22Rv1 (cell line): ENCODE measurements around the gene CHRNA4.

Experiments
- H3K27ac ChIP-seq: fragments of 450-650 bp; 2 replicates; pipeline ENCODE4 v1.5.1; 2017
- ZFX ChIP-seq: fragments of 450-650 bp; IDR thresholded peaks from 2 replicates; pipeline ENCODE4 v1.6.1; 2017; ENCODE audit warnings: antibody characterized with exemption, borderline replicate concordance
- TF ChIP-seq, protein P1 (sequence below): fragments of 450-650 bp; IDR thresholded peaks from 2 replicates; pipeline ENCODE4 v1.5.1; 2017; ENCODE audit warnings: mild to moderate bottlenecking

The CHRNA4 gene

GRCh38 chr20:63354636-63355350 is 6.4 kb downstream of the CHRNA4 start:
- TF ChIP-seq, protein P1, sequence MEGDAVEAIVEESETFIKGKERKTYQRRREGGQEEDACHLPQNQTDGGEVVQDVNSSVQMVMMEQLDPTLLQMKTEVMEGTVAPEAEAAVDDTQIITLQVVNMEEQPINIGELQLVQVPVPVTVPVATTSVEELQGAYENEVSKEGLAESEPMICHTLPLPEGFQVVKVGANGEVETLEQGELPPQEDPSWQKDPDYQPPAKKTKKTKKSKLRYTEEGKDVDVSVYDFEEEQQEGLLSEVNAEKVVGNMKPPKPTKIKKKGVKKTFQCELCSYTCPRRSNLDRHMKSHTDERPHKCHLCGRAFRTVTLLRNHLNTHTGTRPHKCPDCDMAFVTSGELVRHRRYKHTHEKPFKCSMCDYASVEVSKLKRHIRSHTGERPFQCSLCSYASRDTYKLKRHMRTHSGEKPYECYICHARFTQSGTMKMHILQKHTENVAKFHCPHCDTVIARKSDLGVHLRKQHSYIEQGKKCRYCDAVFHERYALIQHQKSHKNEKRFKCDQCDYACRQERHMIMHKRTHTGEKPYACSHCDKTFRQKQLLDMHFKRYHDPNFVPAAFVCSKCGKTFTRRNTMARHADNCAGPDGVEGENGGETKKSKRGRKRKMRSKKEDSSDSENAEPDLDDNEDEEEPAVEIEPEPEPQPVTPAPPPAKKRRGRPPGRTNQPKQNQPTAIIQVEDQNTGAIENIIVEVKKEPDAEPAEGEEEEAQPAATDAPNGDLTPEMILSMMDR: no peak
- no peak for TF ChIP-seq ZFX
- H3K27ac ChIP-seq: no peak overlapping the region

DNA sequence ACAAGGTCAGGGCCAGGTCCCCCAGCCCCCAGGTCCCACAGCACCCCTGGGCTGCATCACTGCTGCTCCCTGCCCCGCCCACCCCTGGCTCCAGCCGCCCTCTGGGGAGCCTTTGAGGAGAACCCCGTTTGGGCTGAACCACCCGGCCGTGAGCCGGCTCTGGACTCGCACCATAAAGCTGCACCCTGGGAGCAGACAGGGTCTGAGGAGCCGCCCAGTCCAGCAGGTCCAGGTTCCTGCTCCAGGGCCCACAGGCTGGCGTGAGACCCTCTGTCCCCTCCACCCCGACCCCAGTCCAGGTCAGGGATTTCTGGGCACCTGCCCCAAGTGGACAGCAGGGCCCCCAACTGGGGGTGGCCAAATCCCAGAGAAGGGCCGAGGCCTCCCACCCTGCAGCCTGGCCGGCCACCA is 8.3 kb downstream of the CHRNA4 start:
- H3K27ac ChIP-seq: no peak overlapping the region
- TF ChIP-seq, protein P1: no peak
- no peak for TF ChIP-seq ZFX

GRCh38 chr20:63351811-63352591 is 9.1 kb downstream of the CHRNA4 start:
- TF ChIP-seq, protein P1: no peak
- no peak for TF ChIP-seq ZFX
- no peak overlapping the region for H3K27ac ChIP-seq

DNA sequence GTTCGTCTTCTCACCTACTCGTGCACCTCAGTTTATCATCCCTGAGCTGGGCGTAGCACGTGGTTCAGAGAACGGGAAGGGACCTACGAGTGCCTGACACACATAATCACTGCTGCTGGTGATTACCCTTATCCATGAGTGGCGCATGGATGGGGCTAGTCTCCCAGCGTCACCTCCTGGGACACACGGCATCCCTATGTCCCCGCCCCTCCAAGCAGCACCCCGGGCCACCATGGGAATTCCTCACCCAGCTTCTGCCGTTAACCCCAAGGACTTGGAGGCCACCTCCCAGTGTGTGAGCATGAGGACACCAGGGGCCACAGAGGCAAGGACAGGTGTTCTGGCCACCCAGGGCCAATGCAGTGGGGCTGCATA is 9.8 kb downstream of the CHRNA4 start:
- no peak overlapping the region for H3K27ac ChIP-seq
- no peak for TF ChIP-seq ZFX
- TF ChIP-seq, protein P1: no peak

- TF ChIP-seq, protein P1: no peak
- TF ChIP-seq ZFX: no peak
- no peak overlapping the region for H3K27ac ChIP-seq
These were observed 10.4 kb downstream of the CHRNA4 start for GRCh38 chr20:63350597-63351325.

GRCh38 chr20:63350196-63350595 is 11.0 kb downstream of the CHRNA4 start:
- no peak for TF ChIP-seq ZFX
- TF ChIP-seq, protein P1: no peak
- H3K27ac ChIP-seq: no peak overlapping the region

DNA sequence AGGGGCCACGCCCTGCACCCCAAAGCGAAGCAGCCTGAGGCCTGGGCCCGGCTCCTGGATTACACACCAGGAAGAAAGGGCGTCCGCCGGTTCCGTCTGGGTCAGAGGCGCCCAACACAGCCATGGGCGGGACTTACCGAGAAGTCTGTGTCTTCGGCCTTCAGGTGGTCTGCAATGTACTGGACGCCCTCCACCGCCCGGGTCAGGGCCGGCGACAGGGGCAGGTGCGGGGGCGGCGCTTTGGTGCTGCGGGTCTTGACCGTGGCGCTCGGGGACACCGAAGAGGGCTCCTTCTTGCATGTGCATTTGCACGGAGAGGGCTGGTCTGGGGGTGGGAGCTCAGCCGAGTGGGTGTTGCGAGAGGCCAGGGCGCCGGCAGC is 11.6 kb downstream of the CHRNA4 start:
- no peak overlapping the region for H3K27ac ChIP-seq
- TF ChIP-seq, protein P1: no peak
- no peak for TF ChIP-seq ZFX
